OCI-LY7 (cell line): ENCODE data around the gene ZCCHC3.

Experiments used
- EZH2phosphoT487 ChIP-seq: fragments of 200-600 bp; sonication (generic); IDR thresholded peaks from 2 replicates; pipeline ENCODE4 v1.6.1; 2018; ENCODE audit warnings: low read depth, borderline replicate concordance, mild to moderate bottlenecking, mixed run types, antibody characterized with exemption, low read length, moderate library complexity, mixed read lengths
- TF ChIP-seq, protein P1 (sequence below): fragments of 200-600 bp; sonication (generic); conservative IDR thresholded peaks from 2 replicates; pipeline ENCODE4 v1.5.1; 2014; ENCODE audit warnings: mild to moderate bottlenecking, antibody characterized with exemption, low read length, moderate library complexity, mixed read lengths

- TF ChIP-seq, protein P1, sequence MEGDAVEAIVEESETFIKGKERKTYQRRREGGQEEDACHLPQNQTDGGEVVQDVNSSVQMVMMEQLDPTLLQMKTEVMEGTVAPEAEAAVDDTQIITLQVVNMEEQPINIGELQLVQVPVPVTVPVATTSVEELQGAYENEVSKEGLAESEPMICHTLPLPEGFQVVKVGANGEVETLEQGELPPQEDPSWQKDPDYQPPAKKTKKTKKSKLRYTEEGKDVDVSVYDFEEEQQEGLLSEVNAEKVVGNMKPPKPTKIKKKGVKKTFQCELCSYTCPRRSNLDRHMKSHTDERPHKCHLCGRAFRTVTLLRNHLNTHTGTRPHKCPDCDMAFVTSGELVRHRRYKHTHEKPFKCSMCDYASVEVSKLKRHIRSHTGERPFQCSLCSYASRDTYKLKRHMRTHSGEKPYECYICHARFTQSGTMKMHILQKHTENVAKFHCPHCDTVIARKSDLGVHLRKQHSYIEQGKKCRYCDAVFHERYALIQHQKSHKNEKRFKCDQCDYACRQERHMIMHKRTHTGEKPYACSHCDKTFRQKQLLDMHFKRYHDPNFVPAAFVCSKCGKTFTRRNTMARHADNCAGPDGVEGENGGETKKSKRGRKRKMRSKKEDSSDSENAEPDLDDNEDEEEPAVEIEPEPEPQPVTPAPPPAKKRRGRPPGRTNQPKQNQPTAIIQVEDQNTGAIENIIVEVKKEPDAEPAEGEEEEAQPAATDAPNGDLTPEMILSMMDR: no peak
- TF ChIP-seq EZH2phosphoT487: no peak
These were observed 51.8 kb downstream of the ZCCHC3 start for GRCh38 chr20:348972-349841.
